T-helper 1 cell treated with Interleukin-12 subunit alpha and Interleukin-12 subunit beta and Interleukin-4 antibody, amounts not matched to agents 30 μg/mL and 1 μg/mL, for 36 hours (primary cell): ENCODE measurements around the gene ACSS1.
"Not testable (repeated sequence)": the region's sequence is repeated elsewhere in the genome, so short reads cannot be mapped to it uniquely, and the experiment has no call there.

ENCODE experiments used
- H3K27ac Mint-ChIP-seq: one replicate; pipeline ENCODE4 v1.8.0; 2021; ENCODE audit warnings: mild to moderate bottlenecking, mixed read lengths
- H3K27me3 Mint-ChIP-seq: one replicate; pipeline ENCODE4 v1.8.0; 2021; ENCODE audit warnings: low read depth, mixed read lengths
- H3K36me3 Mint-ChIP-seq: one replicate; pipeline ENCODE4 v1.8.0; 2021; ENCODE audit warnings: low read depth, mixed read lengths
- H3K4me1 Mint-ChIP-seq: one replicate; pipeline ENCODE4 v1.8.0; 2021; ENCODE audit warnings: low read depth, mixed read lengths
- H3K4me3 Mint-ChIP-seq: one replicate; pipeline ENCODE4 v1.8.0; 2021; ENCODE audit warnings: mild to moderate bottlenecking, moderate library complexity, mixed read lengths
- H3K9me3 Mint-ChIP-seq: one replicate; pipeline ENCODE4 v1.8.0; 2021; ENCODE audit warnings: mixed read lengths

Gene ACSS1

DNA sequence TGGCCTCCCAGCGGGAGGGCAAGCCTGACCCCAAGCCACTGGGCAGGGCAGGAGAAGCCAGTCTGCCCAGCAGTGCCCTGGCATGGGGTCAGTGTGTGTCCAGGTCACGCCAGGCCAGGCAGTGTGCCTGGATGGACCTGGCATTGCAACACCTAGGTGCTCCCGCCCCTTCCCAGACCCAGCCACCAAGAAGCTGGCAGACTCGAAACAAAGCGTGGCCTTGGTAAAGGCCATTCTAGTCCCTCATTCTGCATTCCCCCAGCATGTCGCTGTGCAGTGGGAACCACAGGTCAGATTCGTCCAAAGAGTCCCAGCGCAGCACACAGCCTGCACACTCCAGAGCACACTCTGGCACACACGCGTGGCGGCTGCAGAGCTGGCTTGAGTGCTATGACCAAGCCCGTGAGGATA lies 46.1 kb downstream of the ACSS1 start:
- H3K9me3 Mint-ChIP-seq: no peaks in the 10 kb centered on the region
- H3K36me3 Mint-ChIP-seq: peaks cover 2% of the 10 kb centered on the region
- no peak overlapping the region for H3K27ac Mint-ChIP-seq
- H3K4me3 Mint-ChIP-seq: no peak overlapping the region
- H3K4me1 Mint-ChIP-seq: no peaks in the 10 kb centered on the region
- no peaks in the 10 kb centered on the region for H3K27me3 Mint-ChIP-seq

DNA sequence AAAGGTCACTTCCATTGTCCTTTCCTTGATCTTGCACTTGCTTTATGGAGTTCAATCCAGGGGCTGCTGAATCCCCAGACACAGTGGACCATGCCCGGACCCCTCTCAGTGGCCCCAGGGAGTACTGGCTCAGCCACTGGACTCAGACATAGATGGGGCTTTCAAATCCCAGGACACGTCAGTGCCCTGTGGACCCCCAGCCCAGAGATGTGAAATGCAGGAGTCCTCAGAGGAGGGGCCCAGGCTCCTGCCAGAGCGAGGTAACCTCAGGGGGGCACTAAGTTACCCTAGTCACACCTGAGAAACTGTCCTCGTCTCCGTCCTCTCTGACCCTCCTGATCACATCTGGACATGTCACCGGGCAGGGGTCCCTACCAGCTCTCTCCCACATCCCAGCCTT lies 46.7 kb downstream of the ACSS1 start:
- Mint-ChIP-seq H3K36me3 (peaks cover 2% of the 10 kb centered on the region), H3K4me3 (no peak overlapping the region), H3K4me1 (no peaks in the 10 kb centered on the region), H3K27me3 (no peaks in the 10 kb centered on the region), H3K27ac (no peak overlapping the region), H3K9me3 (no peaks in the 10 kb centered on the region)

DNA sequence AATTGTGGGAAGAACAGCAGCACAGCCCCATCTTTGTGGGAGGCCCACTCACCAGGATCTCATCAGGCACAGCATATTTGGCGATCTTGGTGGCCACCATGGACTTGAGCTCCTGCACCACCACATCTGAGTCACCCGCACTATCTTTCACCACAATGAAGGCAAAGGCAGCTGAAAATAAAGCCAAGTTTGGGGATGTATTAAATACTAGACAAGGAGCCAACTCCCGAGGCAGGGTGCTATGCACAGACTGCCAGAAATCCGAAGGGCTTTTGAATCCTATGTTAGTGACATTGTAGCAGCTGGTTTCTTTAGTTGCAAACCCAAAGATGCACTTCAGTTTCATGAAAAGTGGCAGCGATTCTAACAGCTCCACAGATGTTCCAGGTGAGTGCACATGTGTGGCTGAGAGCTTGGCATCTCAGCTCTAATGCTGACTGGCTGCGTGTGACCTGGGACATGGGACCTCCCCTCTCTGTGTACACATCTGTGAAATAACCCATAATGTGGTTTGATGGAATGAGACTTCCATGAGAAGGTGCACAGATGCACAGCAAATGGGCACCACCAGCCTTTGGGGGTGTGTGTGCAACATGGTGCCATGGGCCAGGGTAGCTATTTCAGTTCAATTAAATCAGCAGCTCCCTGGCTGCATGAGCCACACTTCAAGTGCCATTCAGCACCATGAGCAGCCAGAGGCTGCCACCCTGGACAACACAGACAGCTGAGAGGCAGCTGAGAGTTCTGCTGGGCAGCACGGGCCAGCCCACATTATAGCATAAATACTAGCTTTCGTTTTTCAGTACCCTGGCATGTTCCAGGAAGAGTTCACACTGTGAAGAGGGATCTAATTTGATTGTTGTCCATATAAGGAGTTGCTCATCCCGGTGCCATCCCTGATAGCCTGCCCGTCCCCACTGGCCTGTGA lies 48.5 kb downstream of the ACSS1 start:
- no peak overlapping the region for H3K4me3 Mint-ChIP-seq
- H3K36me3 Mint-ChIP-seq: peaks cover 2% of the 10 kb centered on the region
- no peaks in the 10 kb centered on the region for H3K9me3 Mint-ChIP-seq
- H3K4me1 Mint-ChIP-seq: no peaks in the 10 kb centered on the region
- no peak overlapping the region for H3K27ac Mint-ChIP-seq
- H3K27me3 Mint-ChIP-seq: no peaks in the 10 kb centered on the region

DNA sequence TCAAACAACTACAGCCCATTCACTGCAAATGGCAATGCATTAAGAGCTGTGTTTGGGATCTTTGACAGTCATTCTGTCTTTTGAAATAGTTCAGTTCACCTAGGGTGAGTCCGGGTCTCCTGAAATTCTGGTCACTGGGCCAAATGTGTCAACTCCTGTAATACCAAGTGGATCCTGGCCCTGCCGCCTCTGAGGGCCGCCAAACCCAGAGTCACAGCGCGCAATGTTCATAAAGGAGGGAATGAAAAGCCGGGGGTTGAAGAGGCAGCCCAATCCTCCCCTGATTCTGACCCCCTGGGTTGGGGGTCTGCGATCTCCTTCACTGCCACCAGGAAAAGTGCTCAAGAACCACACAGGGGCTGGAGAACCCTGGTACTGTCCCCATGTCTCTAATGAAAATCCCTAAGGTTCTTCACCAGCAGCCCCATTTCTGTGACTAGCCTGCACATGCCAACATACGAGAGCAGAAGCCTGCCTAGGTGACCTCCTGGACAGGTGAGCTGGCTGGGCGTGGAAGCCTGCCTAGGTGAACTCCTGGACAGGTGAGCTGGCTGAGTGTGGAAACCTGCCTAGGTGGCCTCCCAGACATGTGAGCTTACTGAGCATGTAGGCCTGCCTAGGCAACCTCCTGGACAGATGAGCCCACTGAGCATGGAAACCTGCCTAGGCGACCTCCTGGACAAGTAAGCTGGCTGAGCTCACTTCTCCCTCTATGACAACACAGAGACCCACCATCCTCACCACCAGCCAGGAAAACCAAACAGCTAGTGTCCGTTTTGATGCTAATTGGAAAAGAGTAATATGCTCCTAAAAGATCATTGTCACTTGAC lies 49.3 kb downstream of the ACSS1 start:
- Mint-ChIP-seq H3K27me3 (no peaks in the 10 kb centered on the region), H3K4me1 (no peaks in the 10 kb centered on the region), H3K9me3 (no peaks in the 10 kb centered on the region), H3K4me3 (no peak overlapping the region), H3K27ac (no peak overlapping the region), H3K36me3 (peaks cover 2% of the 10 kb centered on the region)

DNA sequence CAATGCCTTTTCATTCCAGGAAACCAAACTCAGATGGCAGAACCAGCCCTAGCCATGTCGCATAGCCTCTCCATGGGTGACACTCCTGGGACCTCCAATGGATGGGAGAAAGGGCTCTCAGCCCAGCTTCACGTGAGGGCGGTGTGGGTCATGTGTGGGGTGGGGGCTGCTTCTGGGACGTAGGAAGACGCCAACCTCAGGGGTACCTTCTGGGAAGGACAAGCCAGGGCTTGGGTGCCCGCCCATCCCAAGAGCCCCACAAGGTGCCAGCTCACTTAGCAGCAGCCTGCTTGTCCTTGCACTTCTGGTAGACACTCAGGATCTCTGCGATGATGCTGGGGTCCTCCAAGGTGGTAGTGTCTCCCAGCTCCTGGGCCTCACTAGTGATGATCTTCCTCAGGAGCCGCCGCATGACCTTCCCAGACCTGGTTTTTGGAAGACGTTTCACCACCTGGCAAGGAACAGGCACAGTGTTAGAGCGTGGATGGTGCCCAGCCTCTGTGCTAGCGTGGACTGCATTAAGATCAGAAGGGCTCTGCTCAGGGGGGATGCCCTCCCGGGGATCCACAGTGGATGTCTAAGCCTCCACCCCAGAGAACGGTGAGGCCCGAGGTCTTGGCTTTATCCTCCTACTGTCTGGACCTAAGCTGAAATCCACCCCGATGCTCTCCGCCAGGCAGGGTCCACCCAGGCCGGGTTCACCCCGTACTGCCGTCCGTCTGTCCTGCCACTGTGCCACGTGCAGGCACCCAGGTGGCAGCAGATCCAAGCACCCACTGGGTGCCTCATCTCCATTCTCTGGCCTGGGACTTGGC lies 50.2 kb downstream of the ACSS1 start:
- Mint-ChIP-seq H3K27ac (no peak overlapping the region), H3K36me3 (peaks cover 2% of the 10 kb centered on the region), H3K27me3 (peaks cover 4% of the 10 kb centered on the region), H3K4me3 (no peak overlapping the region), H3K4me1 (no peaks in the 10 kb centered on the region), H3K9me3 (no peaks in the 10 kb centered on the region)

DNA sequence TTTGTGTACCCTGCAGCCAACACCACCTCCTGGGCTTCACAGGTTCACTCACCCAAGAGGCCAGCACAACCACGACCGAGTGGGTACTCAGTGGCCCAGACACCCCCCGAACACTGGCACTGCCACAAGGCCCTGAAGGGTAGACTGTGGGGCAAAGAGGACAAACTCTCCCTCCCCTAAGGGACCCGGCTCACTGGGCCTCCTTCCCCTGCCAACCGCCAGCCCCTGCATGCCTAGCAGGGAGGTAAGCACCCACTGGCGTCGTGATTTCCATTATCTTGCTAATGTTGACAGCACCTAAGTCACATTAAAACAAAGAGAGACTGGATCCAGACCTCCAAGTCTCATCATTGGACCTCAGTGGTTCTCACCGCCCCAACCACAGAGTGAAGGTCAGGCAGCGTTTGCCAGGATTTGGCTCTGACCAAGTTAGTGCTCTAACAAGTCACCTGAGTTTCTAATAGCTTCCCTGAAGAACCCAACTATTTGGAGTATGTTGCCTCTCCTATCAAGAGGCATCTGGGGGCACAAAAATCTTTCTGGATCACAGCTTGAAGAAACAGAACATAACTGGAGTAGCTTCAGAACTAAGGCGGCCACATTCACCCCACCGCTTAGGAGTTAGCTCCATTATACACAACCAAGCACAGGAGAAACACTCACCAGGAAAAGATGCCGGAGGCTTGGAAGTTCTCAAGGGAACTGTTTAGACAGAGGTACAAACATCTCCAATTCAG lies 51.3 kb downstream of the ACSS1 start:
- Mint-ChIP-seq H3K36me3 (peaks cover 2% of the 10 kb centered on the region), H3K4me3 (no peak overlapping the region), H3K4me1 (no peaks in the 10 kb centered on the region), H3K27ac (no peak overlapping the region), H3K9me3 (no peaks in the 10 kb centered on the region), H3K27me3 (peaks cover 7% of the 10 kb centered on the region)

DNA sequence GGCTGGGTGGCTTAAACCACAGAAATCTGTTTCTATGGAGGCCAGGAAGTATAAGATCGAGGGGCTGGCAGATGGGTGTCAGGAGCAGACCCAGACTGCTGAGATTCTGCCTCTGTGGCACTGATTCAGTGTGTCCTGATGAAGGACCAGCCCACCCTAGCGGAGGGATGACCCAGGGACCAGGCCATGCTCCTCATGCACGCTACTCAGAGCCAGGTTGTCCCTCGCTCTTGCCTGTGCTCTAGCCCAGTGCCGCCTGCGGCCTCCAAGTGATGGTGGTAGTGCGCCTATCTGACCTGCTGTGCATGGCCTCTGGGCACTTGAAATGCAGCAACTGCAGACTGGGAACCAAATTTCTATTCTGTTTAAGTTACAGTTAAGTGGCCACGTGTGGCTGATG lies 52.3 kb downstream of the ACSS1 start:
- H3K4me1 Mint-ChIP-seq: no peaks in the 10 kb centered on the region
- peaks cover 7% of the 10 kb centered on the region for H3K27me3 Mint-ChIP-seq
- no peak overlapping the region for H3K4me3 Mint-ChIP-seq
- H3K27ac Mint-ChIP-seq: no peak overlapping the region
- H3K36me3 Mint-ChIP-seq: peaks cover 2% of the 10 kb centered on the region
- no peaks in the 10 kb centered on the region for H3K9me3 Mint-ChIP-seq

DNA sequence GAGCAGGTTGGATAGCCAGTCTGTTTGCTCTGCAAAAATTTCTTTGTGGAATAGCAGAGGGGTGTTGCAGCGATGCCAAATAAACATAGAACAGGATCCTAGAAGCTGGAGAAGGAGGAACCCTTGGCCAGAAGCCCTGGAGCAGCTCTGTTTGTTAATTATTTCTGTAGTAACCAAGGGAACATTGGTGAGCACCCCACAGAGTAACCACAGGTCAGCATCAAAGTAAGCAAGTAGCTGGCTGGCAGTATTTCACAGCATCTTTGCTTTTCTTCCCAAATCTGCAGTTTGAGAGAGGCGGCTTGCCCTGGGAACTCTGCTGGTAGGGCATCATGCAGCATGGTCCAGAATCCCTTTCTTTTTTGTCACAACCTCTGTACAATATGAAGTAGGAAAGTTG lies 52.7 kb downstream of the ACSS1 start:
- H3K27ac Mint-ChIP-seq: no peak overlapping the region
- H3K27me3 Mint-ChIP-seq: peaks cover 10% of the 10 kb centered on the region
- H3K36me3 Mint-ChIP-seq: peaks cover 2% of the 10 kb centered on the region

DNA sequence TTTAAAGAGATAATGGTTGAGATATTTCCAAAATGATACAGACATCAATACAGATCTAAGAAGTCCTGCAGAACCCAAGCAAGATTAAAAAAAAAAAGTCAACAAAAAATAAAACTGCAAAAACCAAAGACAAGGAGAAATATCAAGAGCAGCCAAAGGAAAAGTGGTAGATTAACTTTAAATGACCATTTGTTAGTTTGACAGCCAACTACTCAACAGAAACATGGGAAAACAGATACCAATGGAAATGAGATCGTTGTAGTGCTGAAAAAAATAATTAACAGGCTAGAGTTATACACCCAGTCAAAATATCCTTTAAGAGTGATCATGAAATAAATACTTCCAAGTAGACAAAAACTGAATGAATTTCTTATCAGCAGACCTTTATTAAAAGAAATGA lies 54.9 kb downstream of the ACSS1 start:
- Mint-ChIP-seq H3K9me3 (no peaks in the 10 kb centered on the region), H3K27ac (no peak overlapping the region), H3K36me3 (no peaks in the 10 kb centered on the region), H3K4me3 (no peak overlapping the region), H3K4me1 (no peaks in the 10 kb centered on the region), H3K27me3 (peaks cover 25% of the 10 kb centered on the region)

More for the DNA sequence above, 52.7 kb downstream of the ACSS1 start:
- Mint-ChIP-seq H3K9me3 (no peaks in the 10 kb centered on the region), H3K4me3 (no peak overlapping the region), H3K4me1 (no peaks in the 10 kb centered on the region)

DNA sequence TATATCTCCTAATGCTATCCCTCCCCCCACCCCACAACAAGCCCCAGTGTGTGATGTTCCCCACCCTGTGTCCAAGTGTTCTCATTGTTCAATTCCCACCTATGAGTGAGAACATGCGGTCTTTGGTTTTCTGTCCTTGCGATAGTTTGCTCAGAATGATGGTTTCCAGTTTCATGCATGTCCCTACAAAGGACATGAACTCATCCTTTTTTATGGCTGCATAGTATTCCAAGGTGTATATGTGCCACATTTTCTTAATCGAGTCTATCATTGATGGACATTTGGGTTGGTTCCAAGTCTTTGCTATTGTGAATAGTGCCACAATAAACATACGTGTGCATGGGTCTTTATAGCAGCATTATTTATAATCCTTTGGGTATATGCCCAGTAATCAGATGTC lies 56.6 kb downstream of the ACSS1 start:
- peaks cover 40% of the 10 kb centered on the region for H3K27me3 Mint-ChIP-seq
- H3K9me3 Mint-ChIP-seq, H3K27ac Mint-ChIP-seq, H3K4me1 Mint-ChIP-seq, H3K4me3 Mint-ChIP-seq, H3K36me3 Mint-ChIP-seq: not testable (repeated sequence)

DNA sequence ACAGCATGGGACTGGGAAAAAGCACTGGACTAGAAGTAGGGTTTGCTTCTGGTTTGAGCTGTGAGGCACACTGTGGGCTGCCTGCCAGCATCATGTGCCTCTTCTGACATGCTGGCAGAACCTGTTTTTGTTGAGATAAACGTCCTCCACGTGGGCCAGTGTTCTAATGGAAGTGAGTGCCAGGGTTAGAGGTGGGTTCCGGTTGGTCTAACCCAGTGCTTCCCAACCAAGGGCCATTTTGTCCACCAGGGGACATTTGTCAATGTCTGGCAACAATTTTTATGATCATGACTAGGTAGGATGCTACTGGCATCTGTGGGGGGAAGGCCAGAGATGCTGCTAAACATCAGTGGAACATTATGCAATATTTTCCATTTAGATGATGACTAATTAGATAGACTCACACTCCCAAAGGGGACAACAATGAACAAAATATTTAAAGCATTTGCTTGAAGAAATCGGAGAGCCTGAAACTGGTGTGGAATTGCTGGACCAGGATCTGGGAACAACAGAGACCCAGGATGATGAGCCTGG lies 57.6 kb downstream of the ACSS1 start:
- H3K36me3 Mint-ChIP-seq: no peaks in the 10 kb centered on the region
- H3K4me1 Mint-ChIP-seq: no peaks in the 10 kb centered on the region
- no peak overlapping the region for H3K4me3 Mint-ChIP-seq
- H3K27me3 Mint-ChIP-seq: peaks cover 45% of the 10 kb centered on the region
- H3K9me3 Mint-ChIP-seq: no peaks in the 10 kb centered on the region
- H3K27ac Mint-ChIP-seq: no peak overlapping the region

DNA sequence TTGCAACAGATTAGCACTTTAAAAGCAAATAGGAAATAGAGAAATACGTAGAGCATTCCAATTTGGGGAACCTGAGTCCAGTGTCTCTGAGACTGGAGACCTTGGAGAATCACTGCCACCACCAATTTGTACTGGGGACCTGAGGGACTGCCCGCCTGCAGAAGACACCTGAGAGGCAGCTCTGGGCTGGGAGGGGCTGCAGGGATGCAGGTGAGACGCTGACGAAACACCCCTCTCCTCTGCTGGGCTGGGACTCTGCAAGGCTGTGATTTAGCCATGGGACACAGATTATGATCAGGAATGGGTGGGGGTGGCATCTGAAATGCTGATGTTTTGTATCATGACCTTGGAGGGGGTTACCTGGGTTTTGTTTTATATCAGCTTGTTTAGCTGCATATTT lies 58.4 kb downstream of the ACSS1 start:
- H3K4me1 Mint-ChIP-seq: peaks cover 4% of the 10 kb centered on the region
- H3K27me3 Mint-ChIP-seq: peaks cover 50% of the 10 kb centered on the region
- H3K27ac Mint-ChIP-seq: no peak overlapping the region
- H3K36me3 Mint-ChIP-seq: no peaks in the 10 kb centered on the region
- no peak overlapping the region for H3K4me3 Mint-ChIP-seq
- H3K9me3 Mint-ChIP-seq: no peaks in the 10 kb centered on the region

DNA sequence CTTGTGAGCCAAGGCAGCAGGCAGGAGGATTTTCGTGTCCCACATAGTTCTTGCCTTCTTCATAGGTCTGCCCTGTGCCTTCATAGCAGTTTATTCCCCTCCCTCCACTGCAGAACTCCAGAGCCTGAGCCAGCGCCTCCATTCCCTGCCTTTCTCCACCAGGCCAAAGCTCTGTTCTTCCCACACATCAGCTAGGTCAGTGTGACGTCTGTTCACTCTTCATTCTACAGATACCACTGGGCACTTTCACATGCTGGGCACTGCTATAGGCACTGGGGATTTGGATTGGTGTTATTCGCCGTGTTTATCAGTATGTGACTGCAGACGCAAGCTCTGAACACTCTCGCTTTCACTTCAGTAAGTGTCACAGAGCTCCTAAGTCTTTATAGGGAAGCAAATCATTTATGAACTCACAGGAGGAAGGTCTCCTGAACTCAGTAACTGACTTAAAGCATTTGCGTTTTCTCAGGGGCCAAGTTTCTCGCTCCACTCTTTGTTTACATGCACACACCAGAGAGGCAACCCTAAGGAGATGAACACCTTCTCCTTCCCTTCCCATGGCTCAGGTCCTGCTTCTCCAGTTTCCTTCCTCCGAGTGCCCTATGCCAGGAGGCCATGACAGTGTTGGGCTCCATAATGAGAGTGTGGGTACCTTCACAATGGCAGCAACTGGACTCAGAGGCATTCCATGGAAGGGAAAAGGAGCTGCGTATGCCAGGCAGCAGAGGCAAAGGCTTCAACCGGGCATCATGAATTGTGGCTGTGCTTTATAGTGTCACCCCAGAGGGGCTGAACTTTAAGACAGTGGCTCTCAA lies 59.1 kb downstream of the ACSS1 start:
- Mint-ChIP-seq H3K27me3 (peaks cover 50% of the 10 kb centered on the region), H3K27ac (no peak overlapping the region), H3K4me3 (no peak overlapping the region)

More for the DNA sequence above, 59.1 kb downstream of the ACSS1 start:
- Mint-ChIP-seq H3K36me3 (no peaks in the 10 kb centered on the region), H3K4me1 (peaks cover 9% of the 10 kb centered on the region), H3K9me3 (no peaks in the 10 kb centered on the region)
